ENCODE results near the gene PLXNA2. TPM values are rescaled to one million over a fixed set of nuclear protein-coding genes. Genes with fewer than 3 reads are reported as not detected.

PLXNA2 gene
- total RNA-seq, 2 experiments from 2014 or later, result 0.23 TPM; not detected in 1

DNA sequence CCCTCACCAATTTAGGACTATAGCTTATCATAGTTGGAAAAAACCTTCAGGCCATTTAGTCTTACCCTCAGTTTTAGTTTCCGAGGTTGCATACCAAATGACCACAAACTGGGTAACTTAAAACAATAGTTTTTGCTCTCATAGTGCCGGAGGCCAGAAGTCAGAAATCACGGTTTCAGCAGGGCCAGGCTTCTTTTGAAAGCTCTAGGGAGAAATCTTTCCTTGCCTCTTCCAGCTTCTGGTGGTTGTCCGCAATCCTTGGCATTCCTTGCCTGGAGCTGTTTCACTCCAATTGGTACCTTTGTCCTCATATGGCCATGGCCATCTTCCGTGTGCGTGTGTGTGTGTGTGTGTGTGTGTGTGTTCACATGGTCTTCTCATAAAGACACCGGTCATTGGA, 12.4 kb upstream of the PLXNA2 start:
- Histone ChIP-seq H3K9me2 (ENCODE audit: insufficient read depth, low read length) (no peaks in the 10 kb centered on the region), H3K4me2 (ENCODE audit: low read length) (no peak overlapping the region), H3K9me3 (ENCODE audit: low read length) (no peaks in the 10 kb centered on the region), H3K4me3 (ENCODE audit: low read depth, low read length, poor library complexity, severe bottlenecking) (no peak overlapping the region), H2AFZ (ENCODE audit: low read length) (no peak overlapping the region), H3K79me2 (ENCODE audit: insufficient read depth, low read depth, low read length) (no peaks in the 10 kb centered on the region), H3K27ac (ENCODE audit: low read depth, low read length, poor library complexity, severe bottlenecking) (no peak overlapping the region), H4K20me1 (ENCODE audit: insufficient read depth, low read length) (no peaks in the 10 kb centered on the region), H3K4me1 (ENCODE audit: insufficient read depth, low read length, poor library complexity, severe bottlenecking) (no peaks in the 10 kb centered on the region), H3K36me3 (ENCODE audit: insufficient read depth, low read length) (no peaks in the 10 kb centered on the region)
- intact Hi-C loops (cut with micrococcal nuclease; ENCODE audit: unreplicated experiment), result no loop called here
- no peak for DNase-seq (ENCODE audit: low spot score)
- ChIA-PET CTCF (ENCODE audit: unreplicated experiment) (interaction anchor here (0.7 kb wide), 1 partner anchor 12 kb away, joined by 3 read pairs; no protein-coding TSS in a partner anchor), POLR2A (no interaction called here)
- TF ChIP-seq EZH2phosphoT487 (IDR thresholded peaks at IDR 0.05; ENCODE audit: borderline replicate concordance, low read depth, low read length), result no peak
- TF ChIP-seq, protein P1, sequence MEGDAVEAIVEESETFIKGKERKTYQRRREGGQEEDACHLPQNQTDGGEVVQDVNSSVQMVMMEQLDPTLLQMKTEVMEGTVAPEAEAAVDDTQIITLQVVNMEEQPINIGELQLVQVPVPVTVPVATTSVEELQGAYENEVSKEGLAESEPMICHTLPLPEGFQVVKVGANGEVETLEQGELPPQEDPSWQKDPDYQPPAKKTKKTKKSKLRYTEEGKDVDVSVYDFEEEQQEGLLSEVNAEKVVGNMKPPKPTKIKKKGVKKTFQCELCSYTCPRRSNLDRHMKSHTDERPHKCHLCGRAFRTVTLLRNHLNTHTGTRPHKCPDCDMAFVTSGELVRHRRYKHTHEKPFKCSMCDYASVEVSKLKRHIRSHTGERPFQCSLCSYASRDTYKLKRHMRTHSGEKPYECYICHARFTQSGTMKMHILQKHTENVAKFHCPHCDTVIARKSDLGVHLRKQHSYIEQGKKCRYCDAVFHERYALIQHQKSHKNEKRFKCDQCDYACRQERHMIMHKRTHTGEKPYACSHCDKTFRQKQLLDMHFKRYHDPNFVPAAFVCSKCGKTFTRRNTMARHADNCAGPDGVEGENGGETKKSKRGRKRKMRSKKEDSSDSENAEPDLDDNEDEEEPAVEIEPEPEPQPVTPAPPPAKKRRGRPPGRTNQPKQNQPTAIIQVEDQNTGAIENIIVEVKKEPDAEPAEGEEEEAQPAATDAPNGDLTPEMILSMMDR (conservative IDR thresholded peaks at IDR 0.05; ENCODE audit: low read length), result no peak
- no TSS peak for BruUV-seq (replicated peaks)

DNA sequence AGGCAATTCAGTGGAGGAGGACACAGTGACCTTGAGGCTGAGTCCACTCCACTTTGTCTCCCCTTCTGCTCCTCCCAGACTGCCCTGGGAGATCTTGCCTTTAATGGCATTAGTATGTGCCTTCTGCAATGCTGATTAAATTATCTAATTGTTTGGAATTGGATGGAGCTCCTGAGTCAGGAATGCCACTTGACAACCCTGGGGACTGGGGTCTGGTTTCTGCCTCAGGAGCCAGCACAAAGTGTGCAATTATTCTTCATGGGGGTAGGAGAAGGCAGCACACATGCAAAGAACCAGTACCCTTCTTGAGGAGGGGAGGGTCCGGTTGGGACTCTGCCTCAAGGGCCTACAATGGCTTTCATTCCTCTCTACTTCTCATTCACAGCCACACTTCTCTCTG, 11.9 kb upstream of the PLXNA2 start:
- Histone ChIP-seq H3K4me3 (ENCODE audit: low read depth, low read length, poor library complexity, severe bottlenecking) (no peak overlapping the region), H2AFZ (ENCODE audit: low read length) (no peak overlapping the region), H3K9me3 (ENCODE audit: low read length) (no peaks in the 10 kb centered on the region), H3K36me3 (ENCODE audit: insufficient read depth, low read length) (no peaks in the 10 kb centered on the region), H3K27ac (ENCODE audit: low read depth, low read length, poor library complexity, severe bottlenecking) (no peak overlapping the region), H3K4me1 (ENCODE audit: insufficient read depth, low read length, poor library complexity, severe bottlenecking) (no peaks in the 10 kb centered on the region), H4K20me1 (ENCODE audit: insufficient read depth, low read length) (no peaks in the 10 kb centered on the region), H3K4me2 (ENCODE audit: low read length) (no peak overlapping the region), H3K9me2 (ENCODE audit: insufficient read depth, low read length) (no peaks in the 10 kb centered on the region), H3K79me2 (ENCODE audit: insufficient read depth, low read depth, low read length) (no peaks in the 10 kb centered on the region)
- no peak for DNase-seq (ENCODE audit: low spot score)
- BruUV-seq (replicated peaks), result no TSS peak
- TF ChIP-seq EZH2phosphoT487 (IDR thresholded peaks at IDR 0.05; ENCODE audit: borderline replicate concordance, low read depth, low read length), result no peak
- TF ChIP-seq, protein P1 (conservative IDR thresholded peaks at IDR 0.05; ENCODE audit: low read length), result no peak
- intact Hi-C loops (cut with micrococcal nuclease; ENCODE audit: unreplicated experiment), result no loop called here
- ChIA-PET POLR2A (no interaction called here), CTCF (ENCODE audit: unreplicated experiment) (interaction anchor here (0.7 kb wide), 1 partner anchor 11 kb away, joined by 3 read pairs; no protein-coding TSS in a partner anchor)

DNA sequence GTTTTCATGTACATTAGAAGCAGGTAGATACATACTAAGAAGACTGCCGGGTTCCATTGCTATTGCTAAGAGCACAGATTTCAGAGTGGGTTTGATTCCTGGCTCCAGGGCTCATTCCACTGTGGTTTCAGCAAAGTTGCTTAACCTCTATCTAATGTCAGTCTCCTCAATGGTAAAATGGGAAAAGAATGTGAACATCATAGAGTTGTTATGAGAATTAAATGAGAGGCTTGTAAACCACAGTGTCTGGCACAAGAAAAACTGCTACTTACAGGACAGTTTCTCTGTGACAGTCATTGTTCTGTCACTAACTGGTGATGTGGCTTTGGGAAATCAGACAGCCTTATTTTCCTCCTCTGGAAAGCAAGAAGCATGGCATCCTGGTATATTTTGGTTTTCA, 10.7 kb upstream of the PLXNA2 start:
- CTCF ChIA-PET (ENCODE audit: unreplicated experiment), result no interaction called here
- Histone ChIP-seq H3K36me3 (ENCODE audit: insufficient read depth, low read length) (no peaks in the 10 kb centered on the region), H3K4me2 (ENCODE audit: low read length) (no peak overlapping the region), H3K27ac (ENCODE audit: low read depth, low read length, poor library complexity, severe bottlenecking) (no peak overlapping the region), H3K79me2 (ENCODE audit: insufficient read depth, low read depth, low read length) (no peaks in the 10 kb centered on the region), H2AFZ (ENCODE audit: low read length) (no peak overlapping the region), H4K20me1 (ENCODE audit: insufficient read depth, low read length) (no peaks in the 10 kb centered on the region), H3K9me2 (ENCODE audit: insufficient read depth, low read length) (no peaks in the 10 kb centered on the region), H3K4me1 (ENCODE audit: insufficient read depth, low read length, poor library complexity, severe bottlenecking) (no peaks in the 10 kb centered on the region), H3K9me3 (ENCODE audit: low read length) (no peaks in the 10 kb centered on the region), H3K4me3 (ENCODE audit: low read depth, low read length, poor library complexity, severe bottlenecking) (no peak overlapping the region)
- intact Hi-C loops (cut with micrococcal nuclease; ENCODE audit: unreplicated experiment), result no loop called here
- no peak for DNase-seq (ENCODE audit: low spot score)
- no TSS peak for BruUV-seq (replicated peaks)
- TF ChIP-seq, protein P1 (conservative IDR thresholded peaks at IDR 0.05; ENCODE audit: low read length), result no peak
- TF ChIP-seq EZH2phosphoT487 (IDR thresholded peaks at IDR 0.05; ENCODE audit: borderline replicate concordance, low read depth, low read length), result no peak
- POLR2A ChIA-PET, result interaction anchor here (0.6 kb wide), 1 partner anchor 69 kb away, joined by 5 read pairs; no protein-coding TSS in a partner anchor

Data from OCI-LY7 (cell line).